ENCODE results near the gene EFCAB9. TPM values are rescaled to one million over a fixed set of nuclear protein-coding genes. Genes with fewer than 3 reads are reported as not detected.

EFCAB9 gene
- total and polyA plus RNA-seq, 2 donors from 2014 or later: not detected

GRCh38 chr5:172177176-172177575 lies 16.8 kb upstream of the EFCAB9 start:
- Histone ChIP-seq H3K27me3 (ENCODE audit: control insufficient read depth, insufficient read depth, low read length) (no peaks in the 10 kb centered on the region), H3K27ac (ENCODE audit: low read depth in 2 of 2, low read length in 2 of 2) (no peak overlapping the region), H3K36me3 (ENCODE audit: control insufficient read depth in 2 of 3, insufficient read depth in 3 of 3, low read length in 3 of 3) (no peaks in the 10 kb centered on the region), H3K9me3 (ENCODE audit: control insufficient read depth in 2 of 3, insufficient read depth in 1 of 3, low read length in 3 of 3) (no peaks in the 10 kb centered on the region), H3K4me3 (ENCODE audit: low read length in 3 of 3) (no peak overlapping the region), H3K9ac (ENCODE audit: low read length in 3 of 3) (no peak overlapping the region), H3K4me1 (ENCODE audit: control insufficient read depth in 2 of 3, insufficient read depth in 2 of 3, low read depth in 1 of 3, low read length in 3 of 3) (peaks cover 0 to 17% (median 6%) of the 10 kb centered on the region in 3 donors)
- DNase-seq (no peak), FAIRE-seq (no peak)
- no peak for TF ChIP-seq CTCF (IDR thresholded peaks at IDR 0.05; ENCODE audit: borderline replicate concordance, extremely low read depth, insufficient read depth)
- intact Hi-C loops (cut with DNase I): no loop called here

GRCh38 chr5:172178301-172178987 lies 15.5 kb upstream of the EFCAB9 start:
- DNase-seq (peak in 2 of 5 donors; percentile 26 to 29), FAIRE-seq (no peak)
- Histone ChIP-seq H3K9ac (ENCODE audit: low read length in 3 of 3) (no peak overlapping the region), H3K27me3 (ENCODE audit: control insufficient read depth, insufficient read depth, low read length) (no peaks in the 10 kb centered on the region), H3K36me3 (ENCODE audit: control insufficient read depth in 2 of 3, insufficient read depth in 3 of 3, low read length in 3 of 3) (no peaks in the 10 kb centered on the region), H3K9me3 (ENCODE audit: control insufficient read depth in 2 of 3, insufficient read depth in 1 of 3, low read length in 3 of 3) (no peaks in the 10 kb centered on the region), H3K4me3 (ENCODE audit: low read length in 3 of 3) (no peak overlapping the region), H3K27ac (ENCODE audit: low read depth in 2 of 2, low read length in 2 of 2) (peak overlapping the region in 1 of 2 donors; percentile 16), H3K4me1 (ENCODE audit: control insufficient read depth in 2 of 3, insufficient read depth in 2 of 3, low read depth in 1 of 3, low read length in 3 of 3) (peaks cover 0 to 17% (median 6%) of the 10 kb centered on the region in 3 donors)
- intact Hi-C loops (cut with DNase I): no loop called here
- no peak for TF ChIP-seq CTCF (IDR thresholded peaks at IDR 0.05; ENCODE audit: borderline replicate concordance, extremely low read depth, insufficient read depth)

- DNase-seq (peak in 3 of 5 donors; percentile 52 to 87 (median 69)), FAIRE-seq (no peak)
- Histone ChIP-seq H3K27me3 (ENCODE audit: control insufficient read depth, insufficient read depth, low read length) (no peaks in the 10 kb centered on the region), H3K4me1 (ENCODE audit: control insufficient read depth in 2 of 3, insufficient read depth in 2 of 3, low read depth in 1 of 3, low read length in 3 of 3) (peaks cover 0 to 15% (median 6%) of the 10 kb centered on the region in 3 donors), H3K9ac (ENCODE audit: low read length in 3 of 3) (no peak overlapping the region), H3K36me3 (ENCODE audit: control insufficient read depth in 2 of 3, insufficient read depth in 3 of 3, low read length in 3 of 3) (no peaks in the 10 kb centered on the region), H3K27ac (ENCODE audit: low read depth in 2 of 2, low read length in 2 of 2) (peak overlapping the region; percentile 29 to 47), H3K9me3 (ENCODE audit: control insufficient read depth in 2 of 3, insufficient read depth in 1 of 3, low read length in 3 of 3) (no peaks in the 10 kb centered on the region), H3K4me3 (ENCODE audit: low read length in 3 of 3) (peak overlapping the region in 2 of 3 donors; percentile 24 to 33)
- intact Hi-C loops (cut with DNase I): no loop called here
- no peak for TF ChIP-seq CTCF (IDR thresholded peaks at IDR 0.05; ENCODE audit: borderline replicate concordance, extremely low read depth, insufficient read depth)
Measured at GRCh38 chr5:172178991-172179989, 14.7 kb upstream of the EFCAB9 start.

Measured in kidney (tissue), 14 donors.